Natural killer cell (primary cell): ENCODE measurements around the gene PRKAA2. TPM values are rescaled to one million over a fixed set of nuclear protein-coding genes. Genes with fewer than 3 reads are reported as not detected.
"Not testable (repeated sequence)": the region's sequence is repeated elsewhere in the genome, so short reads cannot be mapped to it uniquely, and the experiment has no call there.

Experiments
- ATAC-seq, 3 donors: fragments of 150-1000 bp in 2 of 3; fragments of 200-7000 bp in 1 of 3; cut with Tn5 transposase; 1 replicate in 1 of 3; 2 replicates in 2 of 3; pipeline ENCODE4 v1.10.0; 2021; ENCODE audit warnings: mild to moderate bottlenecking in 2 of 3, moderate library complexity in 2 of 3
- DNase-seq, 2 donors: peaks; one replicate each; pipeline versions ENCODE4 v3.0.0 to v3.0.0-alpha.2; 2013 to 2021; ENCODE audit warnings: mixed read lengths in 1 of 2
- H3K27ac ChIP-seq: one replicate; pipeline ENCODE4 v1.5.1; 2013; ENCODE audit warnings: mild to moderate bottlenecking, low read length
- H3K27me3 ChIP-seq: one replicate; pipeline ENCODE4 v1.6.1; 2013; ENCODE audit warnings: low read length; ENCODE audit not compliant: control insufficient read depth, insufficient read depth
- H3K36me3 ChIP-seq: one replicate; pipeline ENCODE4 v1.6.1; 2013; ENCODE audit warnings: low read length; ENCODE audit not compliant: control insufficient read depth, insufficient read depth
- H3K4me1 ChIP-seq: one replicate; pipeline ENCODE4 v1.6.1; 2013; ENCODE audit warnings: low read length; ENCODE audit not compliant: control insufficient read depth, insufficient read depth
- H3K4me3 ChIP-seq: one replicate; pipeline ENCODE4 v1.5.1; 2013; ENCODE audit warnings: low read length
- H3K9me3 ChIP-seq: one replicate; pipeline ENCODE4 v1.6.1; 2013; ENCODE audit warnings: low read length; ENCODE audit not compliant: control insufficient read depth, insufficient read depth
- H3K27ac Mint-ChIP-seq, 2 donors: one replicate each; pipeline ENCODE4 v1.8.0; 2022; ENCODE audit warnings: mild to moderate bottlenecking in 2 of 2, mixed read lengths in 2 of 2, moderate library complexity in 1 of 2
- H3K27me3 Mint-ChIP-seq, 2 donors: one replicate each; pipeline ENCODE4 v1.8.0; 2022; ENCODE audit warnings: low read depth in 2 of 2, mixed read lengths in 2 of 2
- H3K36me3 Mint-ChIP-seq: one replicate; pipeline ENCODE4 v1.8.0; 2022; ENCODE audit warnings: mixed read lengths
- H3K4me1 Mint-ChIP-seq, 2 donors: one replicate each; pipeline ENCODE4 v1.8.0; 2022; ENCODE audit warnings: mixed read lengths in 2 of 2
- H3K4me3 Mint-ChIP-seq: one replicate; pipeline ENCODE4 v1.8.0; 2022; ENCODE audit warnings: mild to moderate bottlenecking, moderate library complexity, mixed read lengths
- H3K9me3 Mint-ChIP-seq, 2 donors: one replicate each; pipeline ENCODE4 v1.8.0; 2022; ENCODE audit warnings: mixed read lengths in 2 of 2
- CTCF ChIP-seq: fragments of 200-600 bp; IDR thresholded peaks from one replicate; pipeline ENCODE4 v1.8.0; 2022; ENCODE audit warnings: antibody characterized with exemption
- WGBS: methylation state at CpG from one replicate; pipeline ENCODE4 v1.1.7; 2013; ENCODE audit warnings: missing lambda C conversion rate; ENCODE audit not compliant: insufficient coverage; 5-methylcytosine and 5-hydroxymethylcytosine counted together
- intact Hi-C: fragments of 100-400 bp; cut with micrococcal nuclease; formaldehyde crosslinking; loops from one replicate; pipeline ENCODE4 v1.14.2; 2022
- total RNA-seq, 4 donors: library from RNA; stranded (reverse); fragments of 120-200 nt in 1 of 4; gene quantifications; one replicate each; pipeline versions ENCODE4 v1.2.3 to v1.2.4, GENCODE V29; 2013 to 2022

Gene PRKAA2
- total RNA-seq, result not detected
- not detected for total RNA-seq (2013)

- peak within 1 kb of the TSS; percentile 32 for H3K4me3 Mint-ChIP-seq
- ATAC-seq, result peak in 1 of 3 donors; percentile 38
- Histone ChIP-seq H3K27me3 (peaks cover 22% of the 10 kb centered on the region), H3K27ac (no peak within 1 kb of the TSS), H3K4me3 (no peak within 1 kb of the TSS), H3K9me3 (no peaks in the 10 kb centered on the region), H3K4me1 (peaks cover 6% of the 10 kb centered on the region), H3K36me3 (no peaks in the 10 kb centered on the region)
- intact Hi-C loops, result no loop called here
- H3K27ac Mint-ChIP-seq, result no peak within 1 kb of the TSS
- no peaks in the 10 kb centered on the region for H3K4me1 Mint-ChIP-seq
- peaks cover 29 to 49% of the 10 kb centered on the region in 2 donors for H3K27me3 Mint-ChIP-seq
- H3K36me3 Mint-ChIP-seq, result no peaks in the 10 kb centered on the region
- DNase-seq, result no peak
- 2% methylated on average over 103 of the region's 103 CpGs for WGBS
- H3K9me3 Mint-ChIP-seq, result no peaks in the 10 kb centered on the region
- TF ChIP-seq CTCF, result no peak
Observed at GRCh38 chr1:56644919-56645676, at the start of gene PRKAA2. Gene PRKAA2 (plus strand): TSS chr1:56645314. CDS start chr1:56645388, 74 bp downstream.

GRCh38 chr1:56595397-56596191, 49.5 kb upstream of the PRKAA2 start:
- intact Hi-C loops, H3K4me1 ChIP-seq, H3K27me3 ChIP-seq, H3K4me1 Mint-ChIP-seq, H3K27ac ChIP-seq, DNase-seq, H3K36me3 ChIP-seq, H3K27me3 Mint-ChIP-seq, H3K27ac Mint-ChIP-seq, H3K4me3 Mint-ChIP-seq, H3K36me3 Mint-ChIP-seq, ATAC-seq, H3K9me3 ChIP-seq, H3K9me3 Mint-ChIP-seq, H3K4me3 ChIP-seq: not testable (repeated sequence)
- WGBS, result 92% methylated on average over 3 of the region's 5 CpGs

GRCh38 chr1:56610097-56610496, 35.0 kb upstream of the PRKAA2 start:
- not testable (repeated sequence) for ATAC-seq
- WGBS, result 72% methylated on average over 2 of the region's 2 CpGs

GRCh38 chr1:56610770-56611169, 34.3 kb upstream of the PRKAA2 start:
- ATAC-seq, H3K36me3 Mint-ChIP-seq, DNase-seq, H3K36me3 ChIP-seq, intact Hi-C loops, H3K4me3 ChIP-seq, H3K27ac ChIP-seq, H3K27ac Mint-ChIP-seq, H3K4me1 ChIP-seq, H3K4me1 Mint-ChIP-seq, H3K9me3 Mint-ChIP-seq, H3K4me3 Mint-ChIP-seq, H3K27me3 ChIP-seq, H3K9me3 ChIP-seq: not testable (repeated sequence)
- WGBS, result 91% methylated on average over 4 of the region's 6 CpGs
- H3K27me3 Mint-ChIP-seq, result peaks cover 3 to 13% of the 10 kb centered on the region in 2 donors

More at GRCh38 chr1:56610097-56610496, 35.0 kb upstream of the PRKAA2 start:
- H3K36me3 Mint-ChIP-seq, H3K9me3 Mint-ChIP-seq, H3K4me1 Mint-ChIP-seq, H3K9me3 ChIP-seq, H3K4me3 Mint-ChIP-seq, H3K4me3 ChIP-seq, H3K27me3 ChIP-seq, intact Hi-C loops, H3K27ac Mint-ChIP-seq, DNase-seq, H3K27ac ChIP-seq, H3K4me1 ChIP-seq, H3K36me3 ChIP-seq: not testable (repeated sequence)
- H3K27me3 Mint-ChIP-seq, result peaks cover 6 to 19% of the 10 kb centered on the region in 2 donors
